ENCODE results near the gene ARMC9. TPM values are rescaled to one million over a fixed set of nuclear protein-coding genes. Genes with fewer than 3 reads are reported as not detected.

The ARMC9 gene
- total RNA-seq, 1 donor from 2014 or later: 43.1 TPM

- Histone ChIP-seq H3K9me3 (no peaks in the 10 kb centered on the region), H3K4me1 (peaks cover 18% of the 10 kb centered on the region), H3K4me3 (no peak overlapping the region), H3K27me3 (ENCODE audit: low read depth) (no peaks in the 10 kb centered on the region), H3K27ac (peak overlapping the region; percentile 53), H3K36me3 (peaks cover 4% of the 10 kb centered on the region)
- intact Hi-C loops (cut with DNase I): no loop called here
- ATAC-seq (peak; percentile 68 to 81), DNase-seq (peak; percentile 82)
- TF ChIP-seq CTCF (IDR thresholded peaks at IDR 0.05): no peak
These were observed 123.3 kb downstream of the ARMC9 start for GRCh38 chr2:231321556-231322334.

GRCh38 chr2:231323316-231323715, 124.9 kb downstream of the ARMC9 start:
- no peaks in the 10 kb centered on the region for H3K9me3 ChIP-seq
- peaks cover 18% of the 10 kb centered on the region for H3K4me1 ChIP-seq
- ATAC-seq (peak in 1 of 2 donors; percentile 51), DNase-seq (no peak)
- H3K4me3 ChIP-seq: no peak overlapping the region
- H3K27ac ChIP-seq: peak overlapping the region; percentile 14
- intact Hi-C loops (cut with DNase I): no loop called here
- no peaks in the 10 kb centered on the region for H3K27me3 ChIP-seq (ENCODE audit: low read depth)
- no peak for TF ChIP-seq CTCF (IDR thresholded peaks at IDR 0.05)
- peaks cover 4% of the 10 kb centered on the region for H3K36me3 ChIP-seq

DNA sequence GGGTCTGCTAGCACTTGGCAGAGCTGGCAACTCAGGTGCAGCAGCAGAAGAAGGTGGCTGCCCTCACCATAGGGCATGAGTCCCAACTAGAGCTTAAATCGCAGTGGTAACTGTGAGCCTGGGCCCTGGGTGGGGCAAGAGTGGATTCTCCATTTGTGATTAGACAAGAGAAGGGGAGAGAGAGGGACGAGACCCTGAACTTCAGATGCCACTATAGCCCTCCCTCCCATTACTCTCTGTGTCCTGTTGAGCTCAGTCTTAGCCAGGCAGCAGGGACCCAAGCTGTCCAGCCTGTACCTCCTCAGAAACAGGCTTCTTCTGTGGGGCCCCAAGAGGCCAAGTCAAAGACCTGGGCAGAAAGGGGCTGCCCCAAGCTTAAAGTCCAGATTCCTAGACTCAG, 127.4 kb downstream of the ARMC9 start:
- H3K4me3 ChIP-seq: no peak overlapping the region
- H3K36me3 ChIP-seq: peaks cover 4% of the 10 kb centered on the region
- DNase-seq: no peak
- ATAC-seq: no peak
- H3K27ac ChIP-seq: no peak overlapping the region
- no peaks in the 10 kb centered on the region for H3K9me3 ChIP-seq
- TF ChIP-seq CTCF (IDR thresholded peaks at IDR 0.05): no peak
- H3K27me3 ChIP-seq (ENCODE audit: low read depth): no peaks in the 10 kb centered on the region
- H3K4me1 ChIP-seq: peaks cover 12% of the 10 kb centered on the region
- intact Hi-C loops (cut with DNase I): no loop called here

DNA sequence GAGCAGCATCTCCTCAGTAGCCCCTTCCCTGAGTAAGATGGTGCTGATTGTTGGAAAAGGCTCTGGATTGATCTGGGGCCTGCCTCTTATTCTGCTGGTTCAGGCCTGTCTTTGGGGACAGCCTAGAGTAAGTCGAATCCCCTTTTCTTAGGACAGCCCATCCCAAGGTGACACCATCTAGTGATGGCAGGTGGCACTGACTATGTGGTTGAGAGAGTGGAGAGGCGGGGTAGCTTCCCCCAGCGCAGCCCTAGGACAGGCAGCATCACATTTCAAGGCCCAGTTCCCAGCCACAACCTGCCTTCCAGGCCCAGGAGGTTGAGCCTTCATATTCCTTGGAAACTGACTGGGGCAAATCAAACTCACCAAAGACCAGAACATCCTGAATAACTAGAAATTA, 128.0 kb downstream of the ARMC9 start:
- Histone ChIP-seq H3K27ac (no peak overlapping the region), H3K4me1 (peaks cover 6% of the 10 kb centered on the region), H3K27me3 (ENCODE audit: low read depth) (no peaks in the 10 kb centered on the region), H3K36me3 (peaks cover 4% of the 10 kb centered on the region), H3K4me3 (no peak overlapping the region), H3K9me3 (no peaks in the 10 kb centered on the region)
- intact Hi-C loops (cut with DNase I): no loop called here
- no peak for ATAC-seq
- no peak for DNase-seq
- TF ChIP-seq CTCF (IDR thresholded peaks at IDR 0.05): no peak

DNA sequence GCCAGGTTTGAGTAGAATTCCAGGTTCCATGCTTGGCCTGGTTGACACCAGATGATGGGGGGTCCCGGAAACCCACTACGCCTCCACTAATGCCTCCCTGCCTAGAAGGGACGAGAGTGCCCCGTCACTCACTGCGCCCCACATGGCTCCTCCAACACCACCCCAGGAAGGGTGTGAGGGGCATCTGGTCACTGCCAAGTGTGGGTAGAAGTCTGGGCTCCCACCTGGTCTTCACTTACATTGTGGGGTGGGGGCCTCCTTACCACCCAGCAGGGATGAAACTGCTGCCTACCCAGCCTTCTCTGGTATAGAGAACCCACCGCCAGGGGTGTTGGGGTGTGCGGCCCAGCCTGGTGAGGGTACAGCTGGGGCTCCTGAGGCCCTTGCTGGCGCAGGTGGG, 131.9 kb downstream of the ARMC9 start:
- TF ChIP-seq CTCF (IDR thresholded peaks at IDR 0.05): no peak
- H3K36me3 ChIP-seq: peaks cover 2% of the 10 kb centered on the region
- no peaks in the 10 kb centered on the region for H3K27me3 ChIP-seq (ENCODE audit: low read depth)
- no peak for ATAC-seq
- DNase-seq: no peak
- intact Hi-C loops (cut with DNase I): no loop called here
- H3K9me3 ChIP-seq: no peaks in the 10 kb centered on the region
- H3K4me3 ChIP-seq: no peak overlapping the region
- H3K4me1 ChIP-seq: no peaks in the 10 kb centered on the region
- no peak overlapping the region for H3K27ac ChIP-seq
